GM23338 (cell line): ENCODE measurements around the gene UBE2QL1.

Experiments used
- NANOG ChIP-seq: IDR thresholded peaks from 2 replicates; pipeline ENCODE4 v1.6.1; 2016; ENCODE audit warnings: antibody characterized with exemption, borderline replicate concordance
- POLR2AphosphoS5 ChIP-seq: IDR thresholded peaks from 2 replicates; pipeline ENCODE4 v1.6.1; 2016; ENCODE audit warnings: antibody characterized with exemption, low read depth
- ZNF114 ChIP-seq: fragments of 250-450 bp; sonication (Bioruptor Pico); IDR thresholded peaks from 2 replicates; pipeline ENCODE4 v1.5.0; 2020; ENCODE audit warnings: mild to moderate bottlenecking, moderate library complexity
- TF ChIP-seq, protein P1 (sequence below): IDR thresholded peaks from one replicate; pipeline ENCODE4 v1.6.1; 2018; ENCODE audit warnings: antibody characterized with exemption; ENCODE audit not compliant: unreplicated experiment
- TF ChIP-seq, protein P2 (sequence below), 2 experiments: fragments of 200-600 bp in 1 of 2; sonication (generic) in 1 of 2; conservative IDR thresholded peaks; 2 replicates each; pipeline versions ENCODE4 v1.5.1 to v1.6.1; 2016 to 2017; ENCODE audit warnings: antibody characterized with exemption in 2 of 2, low read depth in 2 of 2, mild to moderate bottlenecking in 2 of 2, moderate library complexity in 1 of 2

DNA sequence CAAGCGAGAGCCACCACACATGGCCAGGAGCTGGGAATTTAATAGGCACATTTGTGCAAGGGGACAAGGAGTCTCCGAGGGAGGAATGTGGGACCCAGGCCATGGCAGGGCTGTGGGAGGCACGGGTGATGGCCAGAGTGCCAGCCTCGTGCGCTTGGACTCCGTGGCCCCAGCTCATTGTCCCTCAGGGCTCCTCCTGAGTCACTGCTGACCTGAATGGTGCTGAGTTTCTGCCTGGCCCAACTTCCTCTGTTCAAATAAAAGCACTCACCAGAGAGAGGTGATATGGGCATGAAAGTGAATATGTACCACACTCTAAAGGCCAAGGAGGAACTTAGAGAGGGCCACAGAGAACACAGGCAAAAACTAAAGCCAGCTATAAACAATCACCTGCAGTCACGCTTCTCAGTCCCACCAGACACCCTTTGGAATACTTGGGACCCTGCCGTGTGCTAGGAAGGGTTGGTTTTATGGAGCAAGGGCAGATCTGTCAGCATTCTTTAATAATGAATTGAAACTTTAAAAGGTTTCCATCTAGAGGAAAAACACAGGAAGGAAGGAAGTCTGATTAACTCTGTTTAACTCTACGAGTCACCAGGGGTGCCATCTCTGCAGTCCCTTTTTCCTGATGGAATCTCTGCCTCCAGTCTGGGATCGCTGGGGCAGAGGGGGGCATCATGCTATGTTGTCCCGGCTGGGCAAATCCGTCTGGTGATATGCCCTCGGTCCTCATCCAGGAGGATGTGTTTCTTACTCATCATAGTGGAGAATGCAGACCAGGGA is 25.1 kb upstream of the UBE2QL1 start:
- TF ChIP-seq, protein P1, sequence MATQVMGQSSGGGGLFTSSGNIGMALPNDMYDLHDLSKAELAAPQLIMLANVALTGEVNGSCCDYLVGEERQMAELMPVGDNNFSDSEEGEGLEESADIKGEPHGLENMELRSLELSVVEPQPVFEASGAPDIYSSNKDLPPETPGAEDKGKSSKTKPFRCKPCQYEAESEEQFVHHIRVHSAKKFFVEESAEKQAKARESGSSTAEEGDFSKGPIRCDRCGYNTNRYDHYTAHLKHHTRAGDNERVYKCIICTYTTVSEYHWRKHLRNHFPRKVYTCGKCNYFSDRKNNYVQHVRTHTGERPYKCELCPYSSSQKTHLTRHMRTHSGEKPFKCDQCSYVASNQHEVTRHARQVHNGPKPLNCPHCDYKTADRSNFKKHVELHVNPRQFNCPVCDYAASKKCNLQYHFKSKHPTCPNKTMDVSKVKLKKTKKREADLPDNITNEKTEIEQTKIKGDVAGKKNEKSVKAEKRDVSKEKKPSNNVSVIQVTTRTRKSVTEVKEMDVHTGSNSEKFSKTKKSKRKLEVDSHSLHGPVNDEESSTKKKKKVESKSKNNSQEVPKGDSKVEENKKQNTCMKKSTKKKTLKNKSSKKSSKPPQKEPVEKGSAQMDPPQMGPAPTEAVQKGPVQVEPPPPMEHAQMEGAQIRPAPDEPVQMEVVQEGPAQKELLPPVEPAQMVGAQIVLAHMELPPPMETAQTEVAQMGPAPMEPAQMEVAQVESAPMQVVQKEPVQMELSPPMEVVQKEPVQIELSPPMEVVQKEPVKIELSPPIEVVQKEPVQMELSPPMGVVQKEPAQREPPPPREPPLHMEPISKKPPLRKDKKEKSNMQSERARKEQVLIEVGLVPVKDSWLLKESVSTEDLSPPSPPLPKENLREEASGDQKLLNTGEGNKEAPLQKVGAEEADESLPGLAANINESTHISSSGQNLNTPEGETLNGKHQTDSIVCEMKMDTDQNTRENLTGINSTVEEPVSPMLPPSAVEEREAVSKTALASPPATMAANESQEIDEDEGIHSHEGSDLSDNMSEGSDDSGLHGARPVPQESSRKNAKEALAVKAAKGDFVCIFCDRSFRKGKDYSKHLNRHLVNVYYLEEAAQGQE, result no peak
- TF ChIP-seq POLR2AphosphoS5 (no peak), ZNF114 (CRISPR knock-in tag) (no peak), NANOG (no peak)
- TF ChIP-seq, protein P2, sequence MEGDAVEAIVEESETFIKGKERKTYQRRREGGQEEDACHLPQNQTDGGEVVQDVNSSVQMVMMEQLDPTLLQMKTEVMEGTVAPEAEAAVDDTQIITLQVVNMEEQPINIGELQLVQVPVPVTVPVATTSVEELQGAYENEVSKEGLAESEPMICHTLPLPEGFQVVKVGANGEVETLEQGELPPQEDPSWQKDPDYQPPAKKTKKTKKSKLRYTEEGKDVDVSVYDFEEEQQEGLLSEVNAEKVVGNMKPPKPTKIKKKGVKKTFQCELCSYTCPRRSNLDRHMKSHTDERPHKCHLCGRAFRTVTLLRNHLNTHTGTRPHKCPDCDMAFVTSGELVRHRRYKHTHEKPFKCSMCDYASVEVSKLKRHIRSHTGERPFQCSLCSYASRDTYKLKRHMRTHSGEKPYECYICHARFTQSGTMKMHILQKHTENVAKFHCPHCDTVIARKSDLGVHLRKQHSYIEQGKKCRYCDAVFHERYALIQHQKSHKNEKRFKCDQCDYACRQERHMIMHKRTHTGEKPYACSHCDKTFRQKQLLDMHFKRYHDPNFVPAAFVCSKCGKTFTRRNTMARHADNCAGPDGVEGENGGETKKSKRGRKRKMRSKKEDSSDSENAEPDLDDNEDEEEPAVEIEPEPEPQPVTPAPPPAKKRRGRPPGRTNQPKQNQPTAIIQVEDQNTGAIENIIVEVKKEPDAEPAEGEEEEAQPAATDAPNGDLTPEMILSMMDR (conservative IDR thresholded peaks at IDR 0.05; ENCODE audit: low read depth in 2 of 2), result no peak
